ENCODE measurements around the gene SLC22A13. TPM values are rescaled to one million over a fixed set of nuclear protein-coding genes. Genes with fewer than 3 reads are reported as not detected.

SLC22A13 gene
- total RNA-seq, 1 donor from 2014 or later: 1.2 TPM

GRCh38 chr3:38327335-38328009 is 61.9 kb downstream of the SLC22A13 start:
- Mint-ChIP-seq H3K27me3 (ENCODE audit: unreplicated experiment) (peaks cover 15% of the 10 kb centered on the region), H3K4me3 (ENCODE audit: unreplicated experiment) (no peak overlapping the region)
- no peak for DNase-seq (ENCODE audit: extremely low spot score, unreplicated experiment)

More at GRCh38 chr3:38327335-38328009, 61.9 kb downstream of the SLC22A13 start:
- H3K27ac Mint-ChIP-seq (ENCODE audit: unreplicated experiment): no peak overlapping the region
- H3K9me3 Mint-ChIP-seq (ENCODE audit: unreplicated experiment): peaks cover 7% of the 10 kb centered on the region
- H3K4me1 Mint-ChIP-seq (ENCODE audit: unreplicated experiment): no peaks in the 10 kb centered on the region
- no peak for TF ChIP-seq CTCF (IDR thresholded peaks at IDR 0.05)
- no peaks in the 10 kb centered on the region for H3K36me3 Mint-ChIP-seq (ENCODE audit: unreplicated experiment)

Other genes with a start within 250 kb of the SLC22A13 start
- gene PLCD1, start 236.2 kb upstream of the SLC22A13 start, total RNA-seq: 21.8 and 22.8 TPM in 2 replicates
- gene DLEC1, start 226.6 kb upstream of the SLC22A13 start, total RNA-seq: 0.24 and 0.62 TPM in 2 replicates
- 60.3 and 62.0 TPM in 2 replicates for gene ACAA1, start 128.7 kb upstream of the SLC22A13 start, total RNA-seq
- gene MYD88, start 127.2 kb upstream of the SLC22A13 start, total RNA-seq: 13.3 TPM in 2 replicates
- 55.7 and 57.8 TPM in 2 replicates for gene OXSR1, start 100.3 kb upstream of the SLC22A13 start, total RNA-seq
- 0.30 and 0.47 TPM in 2 replicates for gene SLC22A14, start 16.5 kb downstream of the SLC22A13 start, total RNA-seq
- 6.3 and 8.5 TPM in 2 replicates for gene XYLB, start 81.0 kb downstream of the SLC22A13 start, total RNA-seq
- gene ACVR2B, start 188.1 kb downstream of the SLC22A13 start, total RNA-seq: 9.4 and 10.3 TPM in 2 replicates
- 17.9 and 18.4 TPM in 2 replicates for gene EXOG, start 230.5 kb downstream of the SLC22A13 start, total RNA-seq

All from osteocyte (in vitro differentiated cells).